ENCODE data around the gene EIF2B2. TPM values are rescaled to one million over a fixed set of nuclear protein-coding genes. Genes with fewer than 3 reads are reported as not detected.
A peak's percentile ranks its signal among the peaks of the same experiment; 100 is the strongest.

EIF2B2 gene
- total RNA-seq, 4 donors from 2014 or later, result 47.0 to 94.8 (median 69.3) TPM

DNA sequence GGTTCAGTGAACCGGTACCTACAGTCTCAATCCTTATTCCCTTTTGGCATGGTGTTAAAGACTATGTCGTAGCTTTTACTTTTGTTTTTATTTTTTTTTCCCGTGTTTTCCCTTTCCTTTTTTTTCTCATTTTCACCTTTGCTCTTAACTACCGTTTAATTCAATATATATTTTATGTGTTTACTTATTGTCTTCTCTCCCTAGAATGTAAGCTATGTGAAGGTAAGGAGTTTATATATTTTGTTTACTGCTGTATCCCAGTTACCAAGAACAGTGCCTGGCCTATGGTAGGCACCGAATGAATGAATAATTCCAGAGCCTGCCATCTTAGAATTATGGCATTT lies 48.8 kb downstream of the EIF2B2 start:
- TF ChIP-seq POLR2A (IDR thresholded peaks at IDR 0.05), result no peak
- TF ChIP-seq, protein P1, sequence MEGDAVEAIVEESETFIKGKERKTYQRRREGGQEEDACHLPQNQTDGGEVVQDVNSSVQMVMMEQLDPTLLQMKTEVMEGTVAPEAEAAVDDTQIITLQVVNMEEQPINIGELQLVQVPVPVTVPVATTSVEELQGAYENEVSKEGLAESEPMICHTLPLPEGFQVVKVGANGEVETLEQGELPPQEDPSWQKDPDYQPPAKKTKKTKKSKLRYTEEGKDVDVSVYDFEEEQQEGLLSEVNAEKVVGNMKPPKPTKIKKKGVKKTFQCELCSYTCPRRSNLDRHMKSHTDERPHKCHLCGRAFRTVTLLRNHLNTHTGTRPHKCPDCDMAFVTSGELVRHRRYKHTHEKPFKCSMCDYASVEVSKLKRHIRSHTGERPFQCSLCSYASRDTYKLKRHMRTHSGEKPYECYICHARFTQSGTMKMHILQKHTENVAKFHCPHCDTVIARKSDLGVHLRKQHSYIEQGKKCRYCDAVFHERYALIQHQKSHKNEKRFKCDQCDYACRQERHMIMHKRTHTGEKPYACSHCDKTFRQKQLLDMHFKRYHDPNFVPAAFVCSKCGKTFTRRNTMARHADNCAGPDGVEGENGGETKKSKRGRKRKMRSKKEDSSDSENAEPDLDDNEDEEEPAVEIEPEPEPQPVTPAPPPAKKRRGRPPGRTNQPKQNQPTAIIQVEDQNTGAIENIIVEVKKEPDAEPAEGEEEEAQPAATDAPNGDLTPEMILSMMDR (IDR thresholded peaks at IDR 0.05), result no peak
- peak overlapping the region in 1 of 3 donors; percentile 44 for H3K4me3 ChIP-seq (replicated peaks in 1 of 3)
- 16 to 20% methylated on average over 5 of the region's 5 CpGs for WGBS, 2 donors
- no peaks in the 10 kb centered on the region for H3K27me3 ChIP-seq
- peak overlapping the region; percentile 94 to 95 (median 95) for H3K27ac ChIP-seq
- no peaks in the 10 kb centered on the region for H3K36me3 ChIP-seq
- H3K9me3 ChIP-seq, result no peaks in the 10 kb centered on the region
- DNase-seq, result no peak
- intact Hi-C loops (cut with DNase I), result no loop called here
- peaks cover 30 to 32% of the 10 kb centered on the region in 2 donors for H3K4me1 ChIP-seq

DNA sequence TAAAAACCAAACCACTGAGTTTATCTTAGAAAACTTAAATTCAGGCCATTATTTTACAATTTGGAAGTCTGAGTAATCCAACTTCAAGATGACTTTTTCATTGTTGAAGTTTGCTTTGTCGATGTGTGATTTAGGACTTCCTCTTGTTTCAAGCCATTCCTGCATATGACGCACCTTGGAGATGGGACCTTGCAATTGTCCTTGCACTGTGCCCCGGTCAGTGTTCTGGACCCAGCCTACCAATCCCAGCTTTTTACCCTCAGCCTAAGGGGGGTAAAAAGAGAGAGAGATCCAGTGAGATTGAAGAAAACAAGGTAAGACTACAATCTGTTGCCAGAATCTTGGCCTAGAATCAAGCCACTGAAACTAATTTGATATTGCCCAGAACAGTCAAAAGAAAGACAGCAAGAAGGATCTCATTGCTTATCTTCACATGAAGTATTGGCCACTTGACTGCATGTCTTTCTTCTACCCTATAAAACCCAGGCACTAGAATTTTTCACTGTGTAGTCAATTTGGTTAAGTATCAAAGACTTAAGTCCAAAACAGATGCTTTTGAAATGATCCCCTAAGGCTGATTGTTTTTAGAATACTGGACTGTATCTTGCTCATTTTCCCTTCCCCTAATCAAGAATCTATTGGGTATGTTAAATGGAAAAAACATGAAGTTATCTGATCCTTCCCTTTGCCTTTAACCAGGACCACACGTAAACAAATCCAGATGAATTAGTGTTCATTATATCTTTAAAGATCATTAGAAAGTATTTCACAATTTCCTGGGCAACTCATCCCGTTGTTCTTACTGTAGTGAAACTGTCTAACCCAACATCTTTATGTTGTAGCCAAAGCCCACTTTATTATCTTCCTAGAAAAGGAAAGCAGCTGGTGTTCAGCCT lies 50.9 kb downstream of the EIF2B2 start:
- no peaks in the 10 kb centered on the region for H3K9me3 ChIP-seq
- WGBS, 2 donors, result 69 to 73% methylated on average over 5 of the region's 5 CpGs
- no peak for DNase-seq
- intact Hi-C loops (cut with DNase I), result no loop called here
- no peaks in the 10 kb centered on the region for H3K27me3 ChIP-seq
- H3K4me1 ChIP-seq, result peaks cover 21 to 27% of the 10 kb centered on the region in 2 donors
- no peaks in the 10 kb centered on the region for H3K36me3 ChIP-seq
- H3K4me3 ChIP-seq (replicated peaks in 1 of 3), result no peak overlapping the region
- peak overlapping the region in 2 of 3 donors; percentile 7 to 40 for H3K27ac ChIP-seq
- no peak for TF ChIP-seq POLR2A (IDR thresholded peaks at IDR 0.05)
- TF ChIP-seq, protein P1 (IDR thresholded peaks at IDR 0.05), result no peak

DNA sequence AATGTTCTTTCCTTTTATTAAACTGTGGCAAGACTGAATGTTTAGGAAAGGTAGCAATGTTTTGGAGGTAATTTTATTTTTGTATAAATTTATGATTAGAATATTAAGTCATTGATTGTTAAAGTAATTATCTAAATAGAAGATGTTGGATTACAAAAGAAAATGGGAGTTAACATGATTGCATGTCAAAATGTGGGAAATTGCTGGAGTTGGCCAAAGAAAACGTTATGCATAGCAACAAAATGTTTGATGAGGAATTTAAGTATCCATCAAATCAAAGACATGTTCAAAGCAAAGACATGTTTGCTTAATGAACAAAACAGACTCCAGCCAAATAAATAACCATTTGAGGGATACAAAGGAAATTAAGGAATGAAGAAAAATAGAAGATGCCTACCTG lies 51.7 kb downstream of the EIF2B2 start:
- no peak overlapping the region for H3K27ac ChIP-seq

DNA sequence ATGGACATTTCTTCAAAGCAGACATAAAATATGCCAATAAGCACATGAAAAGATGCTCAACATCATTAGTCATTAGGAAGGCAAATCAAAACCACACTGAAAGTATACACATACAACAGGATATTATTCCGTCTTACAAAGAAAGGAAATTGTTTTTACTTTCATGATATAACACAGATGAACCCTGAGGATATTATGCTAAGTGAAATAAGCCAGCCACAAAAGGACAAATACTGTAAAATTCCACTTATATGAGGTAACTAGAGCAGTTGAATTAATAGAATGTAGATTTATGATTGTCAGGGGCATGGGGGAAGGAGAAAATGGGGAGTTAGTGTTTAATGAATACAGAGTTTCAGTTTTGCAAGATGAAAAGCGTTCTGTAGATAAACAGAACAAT lies 56.9 kb downstream of the EIF2B2 start:
- Histone ChIP-seq H3K27me3 (no peaks in the 10 kb centered on the region), H3K27ac (no peak overlapping the region), H3K4me1 (peaks cover 7 to 17% of the 10 kb centered on the region in 2 donors), H3K9me3 (no peaks in the 10 kb centered on the region), H3K4me3 (replicated peaks in 1 of 3) (no peak overlapping the region), H3K36me3 (no peaks in the 10 kb centered on the region)
- no peak for TF ChIP-seq POLR2A (IDR thresholded peaks at IDR 0.05)
- TF ChIP-seq, protein P1 (IDR thresholded peaks at IDR 0.05), result no peak
- 81 to 87% methylated on average over 2 of the region's 2 CpGs for WGBS, 2 donors
- intact Hi-C loops (cut with DNase I), result loop anchor here (10.0 kb wide), 1 partner anchor 55 kb away; the partner anchor contains the start of gene EIF2B2
- no peak for DNase-seq

More for the DNA sequence above, 51.7 kb downstream of the EIF2B2 start:
- no peak overlapping the region for H3K4me3 ChIP-seq (replicated peaks in 1 of 3)
- H3K4me1 ChIP-seq, result peaks cover 13 to 19% of the 10 kb centered on the region in 2 donors
- H3K36me3 ChIP-seq, result no peaks in the 10 kb centered on the region
- intact Hi-C loops (cut with DNase I), result no loop called here
- no peaks in the 10 kb centered on the region for H3K27me3 ChIP-seq
- 74 to 80% methylated on average over 1 of the region's 1 CpG for WGBS, 2 donors
- no peaks in the 10 kb centered on the region for H3K9me3 ChIP-seq
- no peak for DNase-seq
- TF ChIP-seq, protein P1 (IDR thresholded peaks at IDR 0.05), result no peak
- TF ChIP-seq POLR2A (IDR thresholded peaks at IDR 0.05), result no peak

DNA sequence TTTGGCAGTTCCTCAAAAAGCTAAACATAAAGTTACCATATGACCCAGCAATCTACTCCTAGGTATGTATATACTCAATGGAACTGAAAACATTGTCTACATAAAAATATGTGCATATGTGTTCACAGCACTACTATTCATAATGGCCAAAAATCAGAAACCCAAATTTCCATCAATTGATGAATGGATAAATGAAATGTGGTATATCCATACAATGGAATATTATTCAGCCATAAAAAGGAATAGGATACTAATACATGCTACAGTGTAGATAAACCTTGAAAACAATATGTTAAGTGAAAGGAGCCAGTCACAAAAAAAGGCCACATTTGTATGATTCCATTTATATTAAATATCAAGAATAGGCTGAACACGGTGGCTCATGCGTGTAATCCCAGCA lies 57.7 kb downstream of the EIF2B2 start:
- H3K36me3 ChIP-seq, result no peaks in the 10 kb centered on the region
- no peaks in the 10 kb centered on the region for H3K27me3 ChIP-seq
- peaks cover 7 to 17% of the 10 kb centered on the region in 2 donors for H3K4me1 ChIP-seq
- H3K9me3 ChIP-seq, result no peaks in the 10 kb centered on the region
- WGBS, 2 donors, result 71 to 98% methylated on average over 2 of the region's 2 CpGs
- H3K27ac ChIP-seq, result no peak overlapping the region
- DNase-seq, result no peak
- no peak for TF ChIP-seq POLR2A (IDR thresholded peaks at IDR 0.05)
- TF ChIP-seq, protein P1 (IDR thresholded peaks at IDR 0.05), result no peak
- H3K4me3 ChIP-seq (replicated peaks in 1 of 3), result no peak overlapping the region
- intact Hi-C loops (cut with DNase I), result loop anchor here (10.0 kb wide), 1 partner anchor 56 kb away; the partner anchor contains the start of gene EIF2B2
